Heart right ventricle (tissue), 16 donors: Measurements from ENCODE around the gene ARL6IP4. TPM values are rescaled to one million over a fixed set of nuclear protein-coding genes. Genes with fewer than 3 reads are reported as not detected.

ENCODE experiments used
- ATAC-seq, 8 donors: fragments of 200-7000 bp; cut with Tn5 transposase; one replicate each; pipeline ENCODE4 v1.9.1; 2020; ENCODE audit warnings: mild to moderate bottlenecking in 8 of 8, moderate library complexity in 8 of 8, moderate number of reproducible peaks in 1 of 8
- DNase-seq, 2 donors: peaks; one replicate each; pipeline ENCODE4 v3.0.0-alpha.2; 2020
- H3K27ac ChIP-seq, 10 donors: fragments of 200-600 bp; sonication (generic) in 2 of 10; one replicate each; pipeline versions ENCODE4 v1.5.0 to v1.8.0; 2020 to 2022; ENCODE audit warnings: mild to moderate bottlenecking in 3 of 10
- H3K27me3 ChIP-seq, 7 donors: fragments of 200-600 bp; one replicate each; pipeline ENCODE4 v1.8.0; 2021 to 2022; ENCODE audit warnings: mild to moderate bottlenecking in 2 of 7
- H3K36me3 ChIP-seq, 9 donors: fragments of 200-600 bp; sonication (generic) in 1 of 9; one replicate each; pipeline versions ENCODE4 v1.5.0 to v1.8.0; 2020 to 2022; ENCODE audit warnings: mild to moderate bottlenecking in 2 of 9
- H3K4me1 ChIP-seq, 9 donors: fragments of 200-600 bp; sonication (generic) in 1 of 9; one replicate each; pipeline versions ENCODE4 v1.5.0 to v1.8.0; 2020 to 2022; ENCODE audit warnings: mild to moderate bottlenecking in 4 of 9
- H3K4me3 ChIP-seq, 10 donors: fragments of 200-600 bp; sonication (generic) in 2 of 10; one replicate each; pipeline versions ENCODE4 v1.5.0 to v1.8.0; 2020 to 2022; ENCODE audit warnings: mild to moderate bottlenecking in 7 of 10, moderate library complexity in 2 of 10
- H3K9me3 ChIP-seq, 11 donors: fragments of 200-600 bp in 10 of 11; sonication (generic) in 2 of 11; one replicate each; pipeline versions ENCODE4 v1.5.0 to v1.8.0; 2013 to 2022; ENCODE audit warnings: mild to moderate bottlenecking in 2 of 11, control low read depth in 1 of 11, moderate library complexity in 1 of 11
- CTCF ChIP-seq, 9 donors: fragments of 200-600 bp; sonication (generic) in 2 of 9; IDR thresholded peaks; one replicate each; pipeline versions ENCODE4 v1.5.0 to v1.8.0; 2021 to 2022; ENCODE audit warnings: antibody characterized with exemption in 9 of 9, mild to moderate bottlenecking in 5 of 9, moderate library complexity in 1 of 9
- WGBS, 2 donors: extraction: QIAGEN DNeasy Blood & Tissue Kit; methylation state at CpG; one replicate each; pipeline ENCODE4 v1.1.7; 2013; ENCODE audit warnings: inconsistent platforms in 1 of 2; 5-methylcytosine and 5-hydroxymethylcytosine counted together
- intact Hi-C, 10 donors: fragments of 100-400 bp; cut with DNase I; formaldehyde crosslinking; loops; one replicate each; pipeline versions ENCODE4 v1.11.1 to v1.14.2; 2022
- polyA plus RNA-seq, 2 donors: library from polyadenylated mRNA; stranded (reverse); fragments of 200-250 nt; gene quantifications; one replicate each; pipeline ENCODE4 v1.2.3, GENCODE V29; 2013
- total RNA-seq, 10 donors: library from RNA; stranded (reverse); fragmentation: NEBNext Ultra II Directional in 3 of 10; extraction: Animal tissue kit (Norgen Biotek cat#: 25700) in 3 of 10; gene quantifications; one replicate each; pipeline versions ENCODE4 v1.2.1 to v1.2.4, GENCODE V29; 2021 to 2023
- donor health status: Arrhythmogenic right ventricular cardiomyopathy.
- donor health status: ischemic (EF 13 %, LVEDD 7.1; RV severe dilation, severe dysfunction).
- donor health status: healthy with polysubstance abuse.
- donor health status: DM: no; HTN: yes; CAD: no.
- donor health status: DM: no; HTN: no; CAD: no.
- donor health status: ischemic (EF 25% LVEDD 6.9; RV normal size, moderate dysfunction).
- donor health status: ischemic (EF 25% LVEDD 5.7; RV mildly dilated, moderate dysfunction).
- donor health status: healthy.
- donor health status: DM: yes; HTN: yes; CAD: no.
- donor health status: Ischemic cardiomyopathy.
- donor health status: ischemic (EF 35%, LVEDD 5.7; RV mildly dilated, moderate dysfunction).
- donor health status: nonischemic (EF 11% LVEDD 7.7; RV severe dilation, severe dysfunction).
- donor health status: DM: yes; HTN: yes; CAD: no.
- donor health status: PGD.
- donor health status: ischemic (EF 29% LVEDD 5.4; RV normal size, mild dysfunction).
- donor health status: nonischemic (EF 23%, LVEDD 6.1; RV moderate dilation, normal function).

The ARL6IP4 gene
- total and polyA plus RNA-seq, 12 donors, result 125 to 319 (median 145) TPM

GRCh38 chr12:122951979-122952892, 28.2 kb upstream of the ARL6IP4 start:
- WGBS, 2 donors, result 67 to 68% methylated on average over 12 of the region's 12 CpGs
- Histone ChIP-seq H3K9me3 (no peaks in the 10 kb centered on the region), H3K4me3 (no peak overlapping the region), H3K36me3 (peaks cover 0 to 16% (median 0%) of the 10 kb centered on the region in 9 donors), H3K27me3 (no peaks in the 10 kb centered on the region), H3K4me1 (peaks cover 0 to 19% (median 10%) of the 10 kb centered on the region in 9 donors), H3K27ac (no peak overlapping the region)
- peak; percentile 73 to 78 for DNase-seq
- TF ChIP-seq CTCF (IDR thresholded peaks at IDR 0.05), result peak; percentile 81 to 95 (median 91)
- ATAC-seq, result peak; percentile 91 to 95 (median 94)
- intact Hi-C loops, result loop anchor here (1.0 to 10.0 kb wide), 8 partner anchors 55 to 160 kb away; partner anchors contain the start of gene VPS37B (in 1 of the 10)

DNA sequence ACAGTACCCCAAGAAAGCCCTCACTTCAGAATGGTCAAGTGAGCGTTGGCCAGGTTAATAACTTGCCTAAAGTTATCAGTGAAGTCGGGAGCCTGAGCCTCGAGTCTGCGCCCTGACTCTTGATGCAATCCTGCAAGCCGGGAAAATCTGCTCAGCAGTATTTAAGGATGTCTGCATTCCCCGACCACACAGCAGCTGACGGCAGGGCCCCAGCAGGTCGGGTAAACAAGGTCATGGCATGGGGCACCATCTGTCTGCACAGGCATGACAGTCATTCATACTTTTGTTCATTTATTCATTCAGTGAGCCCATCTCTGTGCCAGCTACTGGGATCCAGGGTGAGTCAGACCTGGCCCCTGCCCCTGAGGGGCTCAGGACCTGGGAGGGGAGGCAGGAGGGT, 25.3 kb upstream of the ARL6IP4 start:
- no peaks in the 10 kb centered on the region for H3K9me3 ChIP-seq
- WGBS, 2 donors, result 70 to 74% methylated on average over 8 of the region's 8 CpGs
- peaks cover 0 to 35% (median 5%) of the 10 kb centered on the region in 9 donors for H3K36me3 ChIP-seq
- peaks cover 0 to 25% (median 5%) of the 10 kb centered on the region in 9 donors for H3K4me1 ChIP-seq
- DNase-seq (no peak), ATAC-seq (no peak)
- intact Hi-C loops, result loop anchor here in 2 of 10 donors (2.0 to 10.0 kb wide), 3 partner anchors 92 to 160 kb away; no protein-coding TSS in a partner anchor
- H3K4me3 ChIP-seq, result no peak overlapping the region
- H3K27me3 ChIP-seq, result no peaks in the 10 kb centered on the region
- no peak for TF ChIP-seq CTCF (IDR thresholded peaks at IDR 0.05)
- H3K27ac ChIP-seq, result no peak overlapping the region

DNA sequence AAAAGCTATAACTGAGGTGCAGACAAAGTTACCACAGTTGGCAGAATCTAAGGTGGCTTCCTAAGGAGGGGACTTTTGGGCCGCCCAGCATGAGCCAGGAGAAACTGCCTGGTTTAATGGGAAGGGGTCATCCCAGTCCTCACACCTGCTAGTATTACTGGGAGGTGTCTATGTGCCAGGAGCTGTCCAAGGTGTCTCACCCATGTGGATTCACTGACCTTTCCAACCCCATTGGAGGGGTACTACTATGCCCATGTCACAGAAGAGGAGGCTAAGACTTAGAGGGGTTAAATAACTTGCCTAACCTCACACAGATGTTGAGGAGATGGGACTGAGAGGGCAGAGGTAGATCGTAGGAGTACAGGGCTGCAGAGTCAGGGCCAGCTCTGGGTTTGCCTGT, 24.4 kb upstream of the ARL6IP4 start:
- Histone ChIP-seq H3K36me3 (peaks cover 0 to 38% (median 5%) of the 10 kb centered on the region in 9 donors), H3K9me3 (no peaks in the 10 kb centered on the region), H3K27me3 (no peaks in the 10 kb centered on the region), H3K4me1 (peaks cover 0 to 25% (median 5%) of the 10 kb centered on the region in 9 donors), H3K27ac (no peak overlapping the region), H3K4me3 (no peak overlapping the region)
- DNase-seq (no peak), ATAC-seq (no peak)
- WGBS, 2 donors, result 84 to 86% methylated on average over 2 of the region's 2 CpGs
- intact Hi-C loops, result loop anchor here in 1 of 10 donors (10.0 kb wide), 1 partner anchor 161 kb away; no protein-coding TSS in a partner anchor
- TF ChIP-seq CTCF (IDR thresholded peaks at IDR 0.05), result no peak

DNA sequence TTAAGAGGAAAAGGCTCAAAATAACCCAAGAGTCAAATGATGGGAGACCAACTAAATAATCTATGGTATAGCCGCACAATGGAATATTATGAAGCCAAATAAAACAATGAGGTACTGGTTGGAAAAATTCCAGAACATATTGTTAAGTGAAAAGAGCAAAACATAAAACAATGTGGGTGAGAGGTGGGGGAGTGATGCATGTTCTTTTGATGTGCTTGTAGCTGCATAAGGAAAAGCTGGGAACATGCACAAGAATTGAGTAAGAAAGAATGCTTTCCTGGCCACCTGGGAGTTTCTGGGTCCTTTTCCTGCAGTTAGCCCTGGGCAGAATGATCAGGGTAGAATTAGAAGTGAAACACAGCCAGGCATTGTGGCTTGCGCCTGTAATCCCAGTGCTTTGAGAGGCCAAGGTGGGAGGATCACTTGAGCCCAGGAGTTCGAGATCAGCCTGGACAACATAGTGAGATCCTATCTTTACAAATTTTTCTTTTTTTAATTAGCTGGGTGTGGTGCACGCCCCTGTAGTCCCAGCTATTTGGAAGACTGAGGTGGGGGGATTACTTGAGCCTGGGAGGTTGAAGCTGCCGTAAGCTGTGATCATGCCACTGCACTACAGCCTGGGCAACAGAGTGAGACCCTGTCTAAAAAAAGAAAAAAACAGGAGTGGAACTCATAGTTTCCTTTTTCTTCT, 22.1 kb upstream of the ARL6IP4 start:
- H3K4me1 ChIP-seq, result peaks cover 0 to 34% (median 20%) of the 10 kb centered on the region in 9 donors
- H3K4me3 ChIP-seq, result no peak overlapping the region
- DNase-seq (peak in 1 of 2 donors; percentile 58), ATAC-seq (peak in 7 of 8 donors; percentile 23 to 83 (median 76))
- no peak for TF ChIP-seq CTCF (IDR thresholded peaks at IDR 0.05)
- H3K9me3 ChIP-seq, result no peaks in the 10 kb centered on the region
- peaks cover 0 to 38% (median 5%) of the 10 kb centered on the region in 9 donors for H3K36me3 ChIP-seq
- intact Hi-C loops, result loop anchor here in 1 of 10 donors (10.0 kb wide), 1 partner anchor 164 kb away; no protein-coding TSS in a partner anchor
- no peaks in the 10 kb centered on the region for H3K27me3 ChIP-seq
- 73% methylated on average over 5 of the region's 5 CpGs for WGBS, 2 donors
- peak overlapping the region in 8 of 10 donors; percentile 49 to 81 (median 73) for H3K27ac ChIP-seq
